Suprapubic skin (tissue), 4 donors: ENCODE measurements around the gene PTPRM. TPM values are rescaled to one million over a fixed set of nuclear protein-coding genes. Genes with fewer than 3 reads are reported as not detected.

ENCODE experiments used
- DNase-seq, 2 donors: peaks; one replicate each; pipeline ENCODE4 v3.0.0-alpha.2; 2019; ENCODE audit warnings: low spot score in 2 of 2
- H3K27ac ChIP-seq: fragments of 200-600 bp; sonication (generic); one replicate; pipeline ENCODE4 v1.5.1; 2019
- H3K27me3 ChIP-seq: fragments of 200-600 bp; sonication (generic); one replicate; pipeline ENCODE4 v1.5.1; 2019
- H3K36me3 ChIP-seq: fragments of 200-600 bp; sonication (generic); one replicate; pipeline ENCODE4 v1.5.1; 2019
- H3K4me1 ChIP-seq: fragments of 200-600 bp; sonication (generic); one replicate; pipeline ENCODE4 v1.5.1; 2019
- H3K4me3 ChIP-seq: fragments of 200-600 bp; sonication (generic); one replicate; pipeline ENCODE4 v1.5.1; 2019; ENCODE audit warnings: mild to moderate bottlenecking
- H3K9me3 ChIP-seq: fragments of 200-600 bp; sonication (generic); one replicate; pipeline ENCODE4 v1.5.1; 2019
- EP300 ChIP-seq: sonication (generic); formaldehyde crosslinking; IDR thresholded peaks from one replicate; pipeline ENCODE4 v1.6.1; 2017; ENCODE audit warnings: antibody characterized with exemption
- POLR2A ChIP-seq, 2 donors: fragments of 450-650 bp; IDR thresholded peaks; one replicate each; pipeline ENCODE4 v1.6.1; 2017; ENCODE audit warnings: antibody characterized with exemption in 2 of 2, mild to moderate bottlenecking in 2 of 2, moderate library complexity in 2 of 2
- POLR2AphosphoS5 ChIP-seq, 3 donors: sonication (generic); formaldehyde crosslinking; IDR thresholded peaks; one replicate each; pipeline ENCODE4 v1.6.1; 2017; ENCODE audit warnings: antibody characterized with exemption in 3 of 3
- WGBS: methylation state at CpG from one replicate; pipeline ENCODE4 v1.1.5; 2018; 5-methylcytosine and 5-hydroxymethylcytosine counted together
- total RNA-seq, 4 donors: library from RNA; depleted of rRNA; stranded (reverse); fragments of >200 nt; gene quantifications; one replicate each; pipeline ENCODE4 v1.1.0, GENCODE V29; 2016
- TF ChIP-seq, protein P1 (sequence below), 2 donors: fragments of 200-600 bp in 1 of 2; fragments of 450-650 bp in 1 of 2; sonication (generic) in 1 of 2; IDR thresholded peaks; one replicate each; pipeline ENCODE4 v1.5.1; 2016 to 2019; ENCODE audit warnings: antibody characterized with exemption in 2 of 2, mild to moderate bottlenecking in 1 of 2, moderate library complexity in 1 of 2

The PTPRM gene
- total RNA-seq, 4 donors from 2014 or later, result 19.8 to 73.7 (median 40.0) TPM

DNA sequence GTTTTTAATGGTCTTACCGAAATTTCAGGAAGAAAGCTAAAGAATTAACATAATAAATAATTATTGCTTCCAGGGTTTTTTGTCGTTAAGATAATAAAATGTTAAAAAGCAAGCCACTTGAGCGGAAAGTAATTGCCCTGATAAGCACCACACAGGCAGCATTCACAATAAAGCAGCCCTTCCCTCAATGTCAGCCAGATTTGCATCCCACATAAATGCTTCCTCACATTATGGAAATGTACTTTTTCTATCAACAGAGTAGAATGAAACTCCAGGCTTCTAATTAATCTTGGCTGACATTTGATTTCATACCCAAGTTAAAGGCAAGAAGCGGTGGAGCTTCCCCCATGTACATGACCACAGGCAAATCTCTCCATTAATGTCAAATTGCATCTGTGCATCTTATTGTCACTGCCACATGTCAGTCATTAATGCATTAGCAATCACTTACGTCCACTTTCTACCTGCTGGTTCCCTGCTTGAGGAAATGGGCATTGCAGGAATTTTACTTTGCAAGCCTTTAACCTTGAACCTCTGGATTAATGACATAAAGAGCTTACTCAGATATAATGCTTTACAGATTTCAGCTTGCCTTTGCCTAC, 26.2 kb downstream of the PTPRM start:
- Histone ChIP-seq H3K36me3 (no peaks in the 10 kb centered on the region), H3K4me1 (no peaks in the 10 kb centered on the region), H3K4me3 (no peak overlapping the region), H3K27me3 (no peaks in the 10 kb centered on the region), H3K9me3 (no peaks in the 10 kb centered on the region), H3K27ac (no peak overlapping the region)
- DNase-seq, result no peak
- WGBS, result 83% methylated on average over 5 of the region's 5 CpGs
- TF ChIP-seq, protein P1, sequence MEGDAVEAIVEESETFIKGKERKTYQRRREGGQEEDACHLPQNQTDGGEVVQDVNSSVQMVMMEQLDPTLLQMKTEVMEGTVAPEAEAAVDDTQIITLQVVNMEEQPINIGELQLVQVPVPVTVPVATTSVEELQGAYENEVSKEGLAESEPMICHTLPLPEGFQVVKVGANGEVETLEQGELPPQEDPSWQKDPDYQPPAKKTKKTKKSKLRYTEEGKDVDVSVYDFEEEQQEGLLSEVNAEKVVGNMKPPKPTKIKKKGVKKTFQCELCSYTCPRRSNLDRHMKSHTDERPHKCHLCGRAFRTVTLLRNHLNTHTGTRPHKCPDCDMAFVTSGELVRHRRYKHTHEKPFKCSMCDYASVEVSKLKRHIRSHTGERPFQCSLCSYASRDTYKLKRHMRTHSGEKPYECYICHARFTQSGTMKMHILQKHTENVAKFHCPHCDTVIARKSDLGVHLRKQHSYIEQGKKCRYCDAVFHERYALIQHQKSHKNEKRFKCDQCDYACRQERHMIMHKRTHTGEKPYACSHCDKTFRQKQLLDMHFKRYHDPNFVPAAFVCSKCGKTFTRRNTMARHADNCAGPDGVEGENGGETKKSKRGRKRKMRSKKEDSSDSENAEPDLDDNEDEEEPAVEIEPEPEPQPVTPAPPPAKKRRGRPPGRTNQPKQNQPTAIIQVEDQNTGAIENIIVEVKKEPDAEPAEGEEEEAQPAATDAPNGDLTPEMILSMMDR (IDR thresholded peaks at IDR 0.05), result no peak
- no peak for TF ChIP-seq EP300
- TF ChIP-seq POLR2A (IDR thresholded peaks at IDR 0.05), result no peak
- TF ChIP-seq POLR2AphosphoS5 (IDR thresholded peaks at IDR 0.05), result no peak

DNA sequence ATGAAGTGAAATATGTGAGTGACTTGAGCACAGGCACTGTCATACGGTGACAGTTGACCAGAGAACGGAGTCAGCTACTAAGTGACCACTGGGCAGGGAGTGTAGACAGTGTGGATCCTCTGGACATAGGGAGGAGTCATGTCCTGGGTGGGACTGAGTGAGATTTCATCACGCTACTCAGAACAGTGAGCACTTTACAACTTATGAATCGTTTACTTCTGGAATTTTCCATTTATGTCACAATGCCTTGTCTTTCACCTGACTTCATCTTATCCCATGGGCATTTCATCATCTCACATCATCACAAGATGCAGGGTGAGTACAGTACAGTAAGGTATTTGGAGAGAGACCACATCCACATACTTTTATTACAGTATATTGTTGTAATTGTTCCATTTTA, 29.0 kb downstream of the PTPRM start:
- no peaks in the 10 kb centered on the region for H3K27me3 ChIP-seq
- no peak for DNase-seq
- no peaks in the 10 kb centered on the region for H3K36me3 ChIP-seq
- no peak overlapping the region for H3K4me3 ChIP-seq
- H3K4me1 ChIP-seq, result no peaks in the 10 kb centered on the region
- no peak overlapping the region for H3K27ac ChIP-seq
- no peaks in the 10 kb centered on the region for H3K9me3 ChIP-seq
- TF ChIP-seq EP300 (no peak), POLR2A (IDR thresholded peaks at IDR 0.05) (no peak), POLR2AphosphoS5 (IDR thresholded peaks at IDR 0.05) (no peak)
- TF ChIP-seq, protein P1 (IDR thresholded peaks at IDR 0.05), result no peak
- 82% methylated on average over 4 of the region's 4 CpGs for WGBS

DNA sequence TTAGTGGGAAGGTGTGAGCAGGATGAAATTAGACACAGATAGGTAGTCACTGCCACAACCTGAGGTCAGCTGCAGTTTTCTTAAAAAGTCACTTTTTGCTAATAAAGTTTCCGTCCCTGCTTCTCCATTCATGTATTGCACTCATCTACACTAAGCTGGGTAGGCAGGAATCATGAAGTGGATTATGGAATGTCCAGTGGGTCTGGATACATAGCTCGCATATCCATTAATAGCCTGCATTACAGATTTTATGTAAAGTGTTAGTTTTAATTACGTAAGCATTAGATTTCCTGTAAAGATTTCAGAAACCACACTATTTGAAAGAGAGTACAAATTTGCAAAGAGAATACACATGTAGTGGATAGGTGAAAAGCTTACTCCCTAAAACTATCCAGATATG, 30.4 kb downstream of the PTPRM start:
- no peaks in the 10 kb centered on the region for H3K36me3 ChIP-seq
- H3K9me3 ChIP-seq, result no peaks in the 10 kb centered on the region
- TF ChIP-seq EP300, result no peak
- TF ChIP-seq POLR2A (IDR thresholded peaks at IDR 0.05), result no peak
- TF ChIP-seq, protein P1 (IDR thresholded peaks at IDR 0.05), result no peak
- no peak for TF ChIP-seq POLR2AphosphoS5 (IDR thresholded peaks at IDR 0.05)
- H3K4me3 ChIP-seq, result no peak overlapping the region
- WGBS, result 94% methylated on average over 3 of the region's 3 CpGs
- no peaks in the 10 kb centered on the region for H3K27me3 ChIP-seq
- no peaks in the 10 kb centered on the region for H3K4me1 ChIP-seq
- no peak for DNase-seq
- no peak overlapping the region for H3K27ac ChIP-seq

DNA sequence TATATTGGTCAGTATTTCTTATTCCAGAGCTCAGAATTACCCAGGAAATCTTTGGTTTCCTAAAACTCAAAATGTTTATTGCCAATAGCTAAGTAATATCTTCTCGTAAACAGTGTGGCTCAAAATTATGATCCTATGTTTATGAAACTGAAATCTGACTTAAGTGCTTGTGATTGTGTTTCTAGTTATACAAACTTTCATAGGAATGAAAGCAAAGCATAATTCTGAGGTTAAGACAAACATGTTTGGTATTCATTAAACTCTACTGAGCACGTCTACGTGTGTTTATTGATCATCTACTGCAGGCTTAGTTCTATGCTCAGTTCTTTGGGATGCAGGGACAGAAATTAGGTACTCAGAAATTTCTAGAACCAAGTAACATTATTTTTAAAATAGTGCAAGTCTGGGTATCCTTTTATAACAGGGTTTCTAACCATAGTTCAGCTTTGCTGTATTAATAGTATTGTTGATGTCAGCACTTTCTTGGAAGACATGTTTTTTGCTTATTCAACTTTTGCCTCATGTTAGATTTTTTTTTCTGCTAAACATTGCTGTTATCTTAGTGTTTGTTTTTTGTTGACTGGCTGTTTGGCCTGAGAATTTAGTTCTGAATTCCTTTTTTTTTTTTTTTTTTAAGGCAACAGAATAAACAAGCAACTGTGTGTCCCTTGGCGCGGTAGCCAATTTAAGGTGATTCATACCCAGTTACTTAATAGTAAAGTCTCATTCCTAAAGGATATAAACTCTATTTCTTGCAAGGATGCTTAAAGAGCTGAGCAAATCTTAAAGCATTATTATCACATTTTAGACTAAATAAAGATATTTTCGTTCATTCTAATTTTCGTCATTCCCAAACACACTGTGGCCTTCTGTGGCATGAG, 31.3 kb downstream of the PTPRM start:
- Histone ChIP-seq H3K36me3 (no peaks in the 10 kb centered on the region), H3K27ac (no peak overlapping the region), H3K27me3 (no peaks in the 10 kb centered on the region), H3K9me3 (no peaks in the 10 kb centered on the region), H3K4me1 (no peaks in the 10 kb centered on the region), H3K4me3 (no peak overlapping the region)
- TF ChIP-seq POLR2AphosphoS5 (IDR thresholded peaks at IDR 0.05), result no peak
- no peak for TF ChIP-seq EP300
- TF ChIP-seq POLR2A (IDR thresholded peaks at IDR 0.05), result no peak
- TF ChIP-seq, protein P1 (IDR thresholded peaks at IDR 0.05), result no peak
- no peak for DNase-seq
- WGBS, result 94% methylated on average over 7 of the region's 7 CpGs

DNA sequence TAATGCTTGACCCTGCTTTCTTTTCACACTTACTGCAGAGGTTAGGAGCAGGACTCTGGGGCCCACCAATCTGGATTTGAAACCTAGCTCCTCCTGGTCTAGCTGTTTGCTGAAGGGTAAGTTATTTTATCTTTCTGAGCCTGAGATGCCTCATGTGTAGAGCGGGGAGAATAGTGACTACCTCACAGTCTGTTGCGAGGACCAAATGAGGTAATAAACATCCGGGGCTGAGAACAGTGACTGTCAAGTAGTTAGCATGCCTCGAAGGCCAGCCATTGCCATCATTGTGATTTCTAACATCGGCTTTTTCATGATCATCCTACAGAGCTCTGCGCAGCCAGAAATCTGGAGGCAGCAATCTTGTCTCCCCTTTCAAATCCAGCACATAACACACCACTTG, 32.9 kb downstream of the PTPRM start:
- Histone ChIP-seq H3K27me3 (no peaks in the 10 kb centered on the region), H3K4me1 (no peaks in the 10 kb centered on the region), H3K9me3 (no peaks in the 10 kb centered on the region), H3K4me3 (no peak overlapping the region), H3K27ac (no peak overlapping the region), H3K36me3 (no peaks in the 10 kb centered on the region)
- no peak for TF ChIP-seq POLR2A (IDR thresholded peaks at IDR 0.05)
- TF ChIP-seq POLR2AphosphoS5 (IDR thresholded peaks at IDR 0.05), result no peak
- no peak for TF ChIP-seq EP300
- TF ChIP-seq, protein P1 (IDR thresholded peaks at IDR 0.05), result no peak
- DNase-seq, result no peak
- 88% methylated on average over 6 of the region's 6 CpGs for WGBS
